ENCODE data around the gene RELN. TPM values are rescaled to one million over a fixed set of nuclear protein-coding genes. Genes with fewer than 3 reads are reported as not detected.

Gene RELN
- total RNA-seq, 4 donors from 2014 or later = 16.0 to 52.3 (median 23.6) TPM

DNA sequence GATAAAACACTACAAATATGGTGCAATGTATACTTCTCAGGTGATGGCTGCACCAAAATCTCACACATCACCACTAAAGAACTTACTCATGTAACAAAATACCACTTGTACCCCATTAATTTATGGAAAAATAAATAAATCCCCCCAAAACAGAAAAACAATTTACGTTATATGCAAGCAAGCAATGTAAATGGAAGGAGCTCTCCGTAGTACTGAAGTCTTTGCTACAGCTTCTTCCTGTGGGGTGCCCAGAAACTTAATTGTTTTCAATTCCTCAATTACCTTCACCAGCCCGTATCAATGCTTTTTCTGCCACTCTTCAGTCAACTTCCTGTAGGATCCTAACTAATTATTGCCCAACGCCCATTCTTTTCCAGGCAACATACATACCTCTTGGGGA is 138.1 kb downstream of the RELN start:
- H3K9me3 ChIP-seq = no peaks in the 10 kb centered on the region
- intact Hi-C loops (cut with DNase I) = no loop called here
- no peaks in the 10 kb centered on the region for H3K27me3 ChIP-seq
- H3K27ac ChIP-seq = no peak overlapping the region
- no peaks in the 10 kb centered on the region for H3K4me1 ChIP-seq
- WGBS, 2 donors = 50 to 58% methylated on average over 4 of the region's 4 CpGs
- H3K4me3 ChIP-seq (replicated peaks in 1 of 3) = no peak overlapping the region
- no peak for DNase-seq
- TF ChIP-seq, protein P1, sequence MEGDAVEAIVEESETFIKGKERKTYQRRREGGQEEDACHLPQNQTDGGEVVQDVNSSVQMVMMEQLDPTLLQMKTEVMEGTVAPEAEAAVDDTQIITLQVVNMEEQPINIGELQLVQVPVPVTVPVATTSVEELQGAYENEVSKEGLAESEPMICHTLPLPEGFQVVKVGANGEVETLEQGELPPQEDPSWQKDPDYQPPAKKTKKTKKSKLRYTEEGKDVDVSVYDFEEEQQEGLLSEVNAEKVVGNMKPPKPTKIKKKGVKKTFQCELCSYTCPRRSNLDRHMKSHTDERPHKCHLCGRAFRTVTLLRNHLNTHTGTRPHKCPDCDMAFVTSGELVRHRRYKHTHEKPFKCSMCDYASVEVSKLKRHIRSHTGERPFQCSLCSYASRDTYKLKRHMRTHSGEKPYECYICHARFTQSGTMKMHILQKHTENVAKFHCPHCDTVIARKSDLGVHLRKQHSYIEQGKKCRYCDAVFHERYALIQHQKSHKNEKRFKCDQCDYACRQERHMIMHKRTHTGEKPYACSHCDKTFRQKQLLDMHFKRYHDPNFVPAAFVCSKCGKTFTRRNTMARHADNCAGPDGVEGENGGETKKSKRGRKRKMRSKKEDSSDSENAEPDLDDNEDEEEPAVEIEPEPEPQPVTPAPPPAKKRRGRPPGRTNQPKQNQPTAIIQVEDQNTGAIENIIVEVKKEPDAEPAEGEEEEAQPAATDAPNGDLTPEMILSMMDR (IDR thresholded peaks at IDR 0.05) = no peak
- TF ChIP-seq POLR2A (IDR thresholded peaks at IDR 0.05) = no peak
- H3K36me3 ChIP-seq = no peaks in the 10 kb centered on the region

DNA sequence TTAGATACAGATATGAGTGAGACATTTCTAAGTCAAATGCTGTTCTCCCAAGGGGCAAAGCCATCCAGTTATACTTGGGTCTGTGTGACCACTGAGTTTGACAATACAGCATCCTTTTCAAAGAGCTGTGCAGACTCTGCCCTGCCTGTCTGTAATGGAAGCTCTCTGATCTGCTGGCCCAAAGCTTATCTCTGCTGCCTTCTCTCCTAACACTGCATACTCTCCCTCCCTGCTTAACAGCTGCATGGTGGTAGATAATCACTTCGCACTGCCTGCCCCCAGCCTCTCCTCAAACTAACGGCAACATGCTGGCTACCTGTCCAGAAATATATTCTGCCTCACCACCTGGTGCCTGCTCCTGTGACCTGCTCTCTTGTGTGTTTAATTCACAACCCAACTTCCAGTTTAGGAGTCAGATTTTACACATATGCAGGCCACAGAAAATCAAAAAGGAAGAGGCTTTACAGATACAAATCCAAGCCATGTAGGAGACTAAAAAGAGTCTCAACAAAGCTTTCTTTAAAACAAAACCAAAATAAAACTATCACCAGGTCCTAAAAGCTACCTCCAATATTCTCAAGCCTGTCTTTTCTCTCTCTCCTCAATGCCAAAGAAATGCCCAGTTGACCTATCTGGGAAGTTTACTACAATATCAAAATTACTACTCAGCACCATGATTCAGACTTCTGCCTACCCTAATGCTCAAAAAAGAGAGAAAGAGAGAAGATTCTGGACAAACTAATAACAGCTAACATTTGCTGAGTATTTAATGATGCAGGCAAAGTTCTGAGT is 145.6 kb downstream of the RELN start:
- Histone ChIP-seq H3K4me3 (replicated peaks in 1 of 3) (no peak overlapping the region), H3K36me3 (no peaks in the 10 kb centered on the region), H3K4me1 (no peaks in the 10 kb centered on the region), H3K27ac (no peak overlapping the region), H3K9me3 (no peaks in the 10 kb centered on the region), H3K27me3 (no peaks in the 10 kb centered on the region)
- no peak for DNase-seq
- 35 to 57% methylated on average over 2 of the region's 2 CpGs for WGBS, 2 donors
- TF ChIP-seq POLR2A (IDR thresholded peaks at IDR 0.05) = no peak
- TF ChIP-seq, protein P1 (IDR thresholded peaks at IDR 0.05) = no peak
- intact Hi-C loops (cut with DNase I) = no loop called here

DNA sequence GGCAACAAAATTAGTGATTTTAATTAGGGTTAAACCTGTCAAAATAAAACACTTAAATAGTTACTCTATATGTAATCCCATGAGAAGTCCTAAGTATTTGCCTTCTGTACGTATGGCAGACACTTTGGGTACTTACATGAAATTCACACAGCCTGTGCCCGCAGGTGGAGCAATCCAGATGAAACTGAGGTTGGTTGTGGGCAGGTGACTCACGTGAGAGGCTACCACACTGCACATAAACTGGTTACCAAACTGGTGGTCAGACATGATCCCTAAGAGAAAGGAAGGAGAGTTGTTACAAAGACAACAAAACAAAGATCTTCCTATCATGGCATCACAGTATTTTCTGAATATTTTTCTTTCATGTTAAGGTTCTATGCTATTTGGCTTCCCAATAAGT is 156.1 kb downstream of the RELN start:
- intact Hi-C loops (cut with DNase I) = no loop called here
- Histone ChIP-seq H3K4me1 (no peaks in the 10 kb centered on the region), H3K4me3 (replicated peaks in 1 of 3) (no peak overlapping the region), H3K27ac (no peak overlapping the region), H3K27me3 (no peaks in the 10 kb centered on the region), H3K9me3 (no peaks in the 10 kb centered on the region), H3K36me3 (no peaks in the 10 kb centered on the region)
- TF ChIP-seq, protein P1 (IDR thresholded peaks at IDR 0.05) = no peak
- no peak for TF ChIP-seq POLR2A (IDR thresholded peaks at IDR 0.05)
- DNase-seq = no peak
- 76 to 85% methylated on average over 3 of the region's 3 CpGs for WGBS, 2 donors

DNA sequence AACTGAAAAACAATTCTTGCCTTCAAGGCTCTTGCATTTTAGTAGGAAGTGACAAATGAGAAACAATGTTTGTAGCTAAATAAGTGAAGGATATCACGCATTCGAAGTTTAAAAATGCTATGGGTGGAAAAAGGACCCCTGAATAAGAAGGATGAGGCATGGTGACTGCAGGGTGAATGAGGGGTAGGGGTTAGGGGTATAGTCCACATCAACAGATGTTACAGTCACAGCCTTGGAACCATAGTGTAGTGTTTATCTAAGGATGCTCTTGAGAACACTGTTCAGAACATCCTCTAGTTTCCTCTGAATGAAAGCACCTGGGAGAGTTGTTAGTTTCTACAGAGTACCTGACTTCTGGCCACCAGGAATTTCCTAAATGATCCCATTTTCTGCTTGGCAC is 157.0 kb downstream of the RELN start:
- DNase-seq = no peak
- Histone ChIP-seq H3K27me3 (no peaks in the 10 kb centered on the region), H3K27ac (no peak overlapping the region), H3K4me1 (no peaks in the 10 kb centered on the region), H3K36me3 (no peaks in the 10 kb centered on the region), H3K4me3 (replicated peaks in 1 of 3) (no peak overlapping the region), H3K9me3 (no peaks in the 10 kb centered on the region)
- intact Hi-C loops (cut with DNase I) = no loop called here
- 46 to 92% methylated on average over 2 of the region's 2 CpGs for WGBS, 2 donors
- TF ChIP-seq, protein P1 (IDR thresholded peaks at IDR 0.05) = no peak
- no peak for TF ChIP-seq POLR2A (IDR thresholded peaks at IDR 0.05)

DNA sequence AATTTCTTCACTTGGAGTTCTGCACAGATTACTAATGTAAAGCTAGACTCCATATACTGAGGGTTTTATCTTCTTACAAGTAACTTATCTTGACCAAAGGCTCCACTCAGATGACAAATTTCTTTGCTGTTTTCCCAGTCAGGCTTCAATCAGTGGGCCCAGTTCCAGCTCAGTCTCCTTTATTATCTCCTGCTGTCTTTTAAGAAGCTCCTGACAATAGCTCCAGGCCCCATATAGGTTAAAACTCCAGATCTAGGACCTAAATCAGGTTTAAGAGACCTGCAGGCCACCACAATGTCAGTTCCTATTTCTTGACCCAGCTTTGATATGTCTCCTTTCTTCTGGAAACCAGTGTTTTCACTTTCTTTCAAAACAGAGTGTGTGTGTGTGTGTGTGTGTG is 165.2 kb downstream of the RELN start:
- intact Hi-C loops (cut with DNase I) = no loop called here
- Histone ChIP-seq H3K4me1 (no peaks in the 10 kb centered on the region), H3K27me3 (no peaks in the 10 kb centered on the region)

More for the DNA sequence above, 165.2 kb downstream of the RELN start:
- H3K36me3 ChIP-seq = no peaks in the 10 kb centered on the region
- TF ChIP-seq, protein P1 (IDR thresholded peaks at IDR 0.05) = no peak
- TF ChIP-seq POLR2A (IDR thresholded peaks at IDR 0.05) = no peak
- DNase-seq = no peak
- H3K4me3 ChIP-seq (replicated peaks in 1 of 3) = no peak overlapping the region
- H3K27ac ChIP-seq = no peak overlapping the region
- H3K9me3 ChIP-seq = no peaks in the 10 kb centered on the region

All from thyroid gland (tissue), 4 donors.